Retinal pigment epithelial cell (primary cell): ENCODE measurements around the gene ZNF778.

Source experiments
- DNase-seq: peaks from one replicate; pipeline ENCODE4 v3.0.0-alpha.2; 2010; ENCODE audit warnings: low read depth
- H3K4me3 ChIP-seq: 2 replicates; pipeline ENCODE4 v1.5.1; 2011; ENCODE audit warnings: mild to moderate bottlenecking, low read length, control low read depth, moderate library complexity
- TF ChIP-seq, protein P1 (sequence below): conservative IDR thresholded peaks from 2 replicates; pipeline ENCODE4 v1.5.1; 2011; ENCODE audit warnings: low read depth, low read length, control low read depth, inconsistent platforms

ZNF778 gene

DNA sequence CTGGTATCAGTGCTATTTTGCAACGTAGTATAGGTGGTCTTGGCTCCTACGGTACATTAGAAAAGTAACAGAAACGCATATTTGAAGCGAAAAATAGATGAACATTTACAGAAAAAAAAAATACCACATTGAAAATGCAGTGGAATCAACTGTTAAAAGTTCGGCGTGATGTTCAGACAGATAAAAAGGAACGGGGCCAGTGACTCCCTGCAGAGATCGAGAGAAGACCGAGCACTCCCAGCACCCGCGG lies 440 bp upstream of the ZNF778 start:
- TF ChIP-seq, protein P1, sequence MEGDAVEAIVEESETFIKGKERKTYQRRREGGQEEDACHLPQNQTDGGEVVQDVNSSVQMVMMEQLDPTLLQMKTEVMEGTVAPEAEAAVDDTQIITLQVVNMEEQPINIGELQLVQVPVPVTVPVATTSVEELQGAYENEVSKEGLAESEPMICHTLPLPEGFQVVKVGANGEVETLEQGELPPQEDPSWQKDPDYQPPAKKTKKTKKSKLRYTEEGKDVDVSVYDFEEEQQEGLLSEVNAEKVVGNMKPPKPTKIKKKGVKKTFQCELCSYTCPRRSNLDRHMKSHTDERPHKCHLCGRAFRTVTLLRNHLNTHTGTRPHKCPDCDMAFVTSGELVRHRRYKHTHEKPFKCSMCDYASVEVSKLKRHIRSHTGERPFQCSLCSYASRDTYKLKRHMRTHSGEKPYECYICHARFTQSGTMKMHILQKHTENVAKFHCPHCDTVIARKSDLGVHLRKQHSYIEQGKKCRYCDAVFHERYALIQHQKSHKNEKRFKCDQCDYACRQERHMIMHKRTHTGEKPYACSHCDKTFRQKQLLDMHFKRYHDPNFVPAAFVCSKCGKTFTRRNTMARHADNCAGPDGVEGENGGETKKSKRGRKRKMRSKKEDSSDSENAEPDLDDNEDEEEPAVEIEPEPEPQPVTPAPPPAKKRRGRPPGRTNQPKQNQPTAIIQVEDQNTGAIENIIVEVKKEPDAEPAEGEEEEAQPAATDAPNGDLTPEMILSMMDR = no peak
- DNase-seq = no peak
- H3K4me3 ChIP-seq = peak overlapping the region; percentile 90

DNA sequence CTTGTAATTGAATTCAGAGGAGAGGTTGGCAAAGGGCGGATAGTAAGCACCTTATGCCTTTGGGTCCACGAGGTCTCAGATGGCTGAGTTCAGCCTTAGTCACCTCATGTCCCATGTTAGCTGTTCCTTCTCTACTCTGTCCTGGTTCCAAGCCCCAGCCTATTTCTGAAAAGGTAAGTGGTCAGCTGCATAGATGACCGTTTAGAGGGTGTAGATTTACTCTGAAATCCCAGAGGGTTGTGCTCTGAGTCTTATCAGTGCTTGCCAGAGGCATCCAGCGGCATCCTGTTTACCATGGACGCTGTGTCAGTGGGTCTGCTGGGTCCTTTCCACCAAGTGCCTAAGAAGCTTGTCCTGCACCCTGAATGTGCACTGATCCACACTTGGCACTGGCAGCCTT lies 1.9 kb downstream of the ZNF778 start:
- DNase-seq = no peak
- TF ChIP-seq, protein P1 = no peak
- H3K4me3 ChIP-seq = no peak overlapping the region

DNA sequence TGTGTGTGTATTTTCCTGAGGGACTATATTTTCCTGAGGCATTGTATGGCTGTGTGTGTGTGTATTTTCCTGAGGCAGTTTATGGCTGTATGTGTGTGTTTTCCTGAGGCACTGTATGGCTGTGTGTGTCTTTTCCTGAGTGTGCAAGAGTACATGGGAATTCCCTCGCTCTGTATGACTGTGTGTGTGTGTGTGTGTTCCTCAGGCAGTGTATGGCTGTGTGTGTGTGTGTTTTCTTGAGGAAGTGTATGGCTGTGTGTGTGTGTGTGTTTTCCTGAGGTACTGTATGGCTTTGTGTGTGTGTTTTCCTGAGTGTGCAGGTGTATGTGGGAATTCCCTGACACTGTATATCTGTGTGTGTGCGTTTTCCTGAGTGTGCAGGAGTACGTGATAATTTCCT lies 4.1 kb downstream of the ZNF778 start:
- no peak for DNase-seq
- TF ChIP-seq, protein P1 = no peak
- H3K4me3 ChIP-seq = no peak overlapping the region

DNA sequence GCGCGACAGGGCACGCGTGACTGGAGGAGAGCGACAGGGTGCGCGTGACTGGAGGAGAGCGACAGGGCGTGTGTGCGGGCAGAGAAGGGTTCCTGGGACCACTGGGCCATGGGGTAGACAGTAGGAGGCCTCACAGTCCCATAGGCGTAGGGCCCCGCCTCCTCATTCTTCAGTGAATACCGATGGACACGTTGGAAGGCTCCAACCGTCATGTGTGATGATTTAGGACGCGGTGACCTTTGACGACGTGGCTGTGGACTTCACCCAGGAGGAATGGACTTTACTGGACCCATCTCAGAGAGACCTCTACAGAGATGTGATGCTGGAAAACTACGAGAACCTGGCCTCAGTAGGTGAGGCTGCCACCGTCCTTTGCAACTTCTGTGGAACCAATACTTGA lies 5.4 kb downstream of the ZNF778 start:
- TF ChIP-seq, protein P1 = no peak
- no peak for DNase-seq
- no peak overlapping the region for H3K4me3 ChIP-seq

DNA sequence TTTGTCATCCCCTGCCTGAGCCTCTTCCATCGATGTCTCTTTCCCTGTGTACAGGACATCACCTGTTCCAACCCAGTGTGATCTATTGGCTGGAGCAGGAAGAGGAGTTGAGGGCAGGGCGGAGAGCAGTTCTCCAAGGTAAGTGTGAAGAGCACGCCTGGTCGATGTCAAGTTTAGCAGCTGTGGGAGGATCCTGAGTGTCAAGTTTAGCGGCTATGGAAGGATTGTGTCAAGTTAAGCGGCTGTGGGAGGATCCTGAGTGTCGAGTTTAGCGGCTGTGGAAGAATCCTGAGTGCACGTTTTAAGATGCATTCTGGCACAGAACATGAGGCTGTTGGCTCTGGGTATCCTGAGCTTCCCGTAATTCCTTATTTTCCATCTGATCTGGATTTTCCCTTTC lies 7.2 kb downstream of the ZNF778 start:
- TF ChIP-seq, protein P1 = no peak
- H3K4me3 ChIP-seq = no peak overlapping the region
- DNase-seq = no peak

DNA sequence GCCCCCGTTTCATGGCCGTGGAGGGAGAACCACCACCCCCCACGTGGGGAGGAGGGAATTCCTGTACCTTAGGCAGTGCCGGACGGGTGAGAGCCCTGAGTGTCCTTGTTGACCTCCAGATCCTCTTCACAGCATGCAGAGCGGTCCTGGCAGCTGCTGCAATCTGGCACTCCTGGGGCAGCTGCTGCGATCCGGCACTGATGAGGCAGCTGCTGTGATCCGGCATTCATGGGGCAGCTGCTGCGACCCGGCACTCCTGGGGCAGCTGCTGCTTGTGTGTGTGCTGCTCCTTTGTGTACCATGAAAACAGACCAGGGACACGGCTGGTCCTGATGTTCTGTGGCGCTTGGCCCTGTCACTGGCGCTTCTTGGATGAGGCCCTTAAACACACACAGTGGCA lies 12.8 kb downstream of the ZNF778 start:
- DNase-seq = no peak
- no peak overlapping the region for H3K4me3 ChIP-seq
- TF ChIP-seq, protein P1 = no peak

DNA sequence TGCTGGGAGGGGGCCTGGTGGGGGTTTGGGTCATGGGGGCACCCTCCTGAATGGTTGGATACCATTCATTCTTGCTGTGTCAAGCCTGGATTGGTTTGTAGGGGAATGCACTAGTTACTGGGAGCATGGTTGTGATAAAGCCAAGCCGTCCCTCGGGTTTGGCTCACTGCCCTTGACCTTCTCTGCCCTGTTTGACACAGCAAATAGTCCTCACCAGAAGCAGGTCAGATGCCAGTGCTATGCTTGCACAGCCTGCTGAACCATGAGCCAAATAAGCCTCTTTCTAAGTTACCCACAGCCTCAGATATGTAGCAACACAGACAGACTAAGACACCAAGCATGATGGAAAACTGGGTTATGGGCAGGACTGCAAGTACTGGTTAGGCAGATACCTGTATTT lies 14.6 kb downstream of the ZNF778 start:
- TF ChIP-seq, protein P1 = no peak
- H3K4me3 ChIP-seq = no peak overlapping the region
- DNase-seq = no peak
